ENCODE data around the gene REG4.

REG4 gene

DNA sequence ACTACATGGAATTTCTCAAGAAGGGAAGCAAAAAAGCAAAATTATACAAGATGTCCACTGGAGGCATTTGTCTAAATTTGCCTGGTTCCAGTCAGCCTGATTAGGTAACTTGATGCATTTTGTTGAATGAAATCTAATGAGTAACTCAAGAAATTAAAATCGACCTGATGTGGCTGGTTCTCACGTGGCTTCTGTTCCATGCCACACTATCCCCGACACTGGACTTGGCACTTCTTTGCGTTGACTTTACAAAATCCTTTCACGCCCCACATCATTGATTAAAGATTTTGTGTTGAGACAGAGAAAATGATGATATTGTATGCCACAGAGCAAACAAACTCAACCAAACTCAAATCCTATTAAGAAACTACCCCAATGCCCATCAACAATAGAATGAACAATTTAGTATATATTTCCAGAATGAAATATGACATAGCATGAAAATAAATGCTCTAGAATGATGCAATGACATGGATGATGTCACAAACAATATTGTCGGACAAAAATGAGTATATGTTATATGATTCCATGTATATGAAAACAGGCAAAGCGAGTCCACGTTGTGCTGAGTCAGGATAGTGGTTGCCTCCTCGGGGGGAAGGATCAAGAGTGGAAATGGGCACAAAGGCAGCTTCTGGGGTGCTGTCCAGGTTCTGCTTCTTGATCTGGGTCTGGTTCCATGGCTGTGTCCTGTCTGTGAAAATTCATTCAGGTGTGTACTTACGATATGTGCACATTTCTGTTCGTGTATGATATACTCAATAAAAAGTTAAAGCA is 29.6 kb downstream of the REG4 start:
- H3K4me1 ChIP-seq (ENCODE audit: control insufficient read depth, insufficient read depth, low read length), result no peaks in the 10 kb centered on the region; the same call in 1 of the 2 replicates
- H3K36me3 ChIP-seq (ENCODE audit: control insufficient read depth, insufficient read depth, low read length), result no peaks in the 10 kb centered on the region
- H3K9ac ChIP-seq (ENCODE audit: low read length), result no peak overlapping the region
- H3K4me3 ChIP-seq (ENCODE audit: low read depth, low read length), result no peak overlapping the region
- H3K9me3 ChIP-seq (ENCODE audit: control insufficient read depth, insufficient read depth, low read depth, low read length), result no peaks in the 10 kb centered on the region
- H3K27me3 ChIP-seq (ENCODE audit: control insufficient read depth, insufficient read depth, low read length), result no peaks in the 10 kb centered on the region
- no peak overlapping the region for H3K27ac ChIP-seq (ENCODE audit: low read depth, low read length)

DNA sequence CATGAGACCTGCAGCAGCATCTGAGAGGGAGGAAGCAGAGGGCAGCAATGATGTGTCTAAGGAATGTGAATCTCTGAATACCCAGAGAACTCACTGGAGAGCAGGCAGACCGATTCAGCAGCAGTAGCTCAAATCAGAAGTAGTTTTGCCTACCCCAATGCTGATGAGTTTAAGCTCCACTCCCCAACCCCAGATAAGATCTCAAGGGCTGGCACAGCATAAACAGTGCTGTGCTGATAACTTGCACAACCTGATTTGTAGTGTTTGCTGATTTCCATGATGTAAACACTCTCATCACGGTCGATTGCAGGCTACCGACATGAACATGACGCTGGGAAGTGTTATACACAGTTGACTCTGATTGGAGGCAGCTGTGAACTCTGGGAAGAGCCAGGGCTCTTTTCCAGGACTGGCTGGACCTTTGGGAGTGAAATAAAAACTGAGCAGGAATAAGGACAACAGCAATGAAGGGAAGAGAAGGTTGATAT is 31.3 kb downstream of the REG4 start:
- Histone ChIP-seq H3K9me3 (ENCODE audit: control insufficient read depth, insufficient read depth, low read depth, low read length) (no peaks in the 10 kb centered on the region), H3K9ac (ENCODE audit: low read length) (no peak overlapping the region), H3K36me3 (ENCODE audit: control insufficient read depth, insufficient read depth, low read length) (no peaks in the 10 kb centered on the region), H3K27ac (ENCODE audit: low read depth, low read length) (no peak overlapping the region), H3K4me1 (ENCODE audit: control insufficient read depth, insufficient read depth, low read length) (no peaks in the 10 kb centered on the region; the same call in 1 of the 2 replicates), H3K4me3 (ENCODE audit: low read depth, low read length) (no peak overlapping the region), H3K27me3 (ENCODE audit: control insufficient read depth, insufficient read depth, low read length) (no peaks in the 10 kb centered on the region)

DNA sequence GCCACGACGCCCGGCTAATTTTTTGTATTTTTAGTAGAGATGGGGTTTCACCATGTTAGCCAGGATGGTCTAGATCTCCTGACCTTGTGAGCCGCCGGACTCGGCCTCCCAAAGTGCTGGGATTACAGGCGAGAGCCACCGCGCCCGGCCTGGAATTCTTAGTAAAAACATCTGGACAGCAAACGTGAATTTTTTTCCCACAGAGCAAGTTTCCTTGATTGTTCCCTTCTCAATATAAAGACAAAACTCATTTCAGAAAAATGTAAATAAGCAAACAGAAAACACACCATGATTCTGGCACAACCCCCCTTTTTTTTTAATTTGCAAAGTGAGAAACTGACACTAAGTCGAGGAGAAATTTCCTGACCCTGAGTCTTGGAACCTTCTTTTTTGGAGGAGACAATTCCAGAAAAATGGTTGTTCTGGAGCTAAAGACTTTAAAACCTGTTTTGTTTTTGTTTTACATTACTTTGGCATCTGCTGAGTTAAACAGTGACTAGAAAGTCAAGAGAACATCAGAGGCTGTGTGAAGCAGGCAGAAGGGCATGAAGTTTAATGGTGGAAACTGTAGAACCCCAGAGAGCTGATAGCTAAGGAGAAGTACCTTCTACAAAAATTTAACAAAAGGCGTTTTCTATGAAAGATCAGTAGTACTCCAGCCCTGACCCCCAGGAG is 32.2 kb downstream of the REG4 start:
- H3K27ac ChIP-seq (ENCODE audit: low read depth, low read length), result no peak overlapping the region

DNA sequence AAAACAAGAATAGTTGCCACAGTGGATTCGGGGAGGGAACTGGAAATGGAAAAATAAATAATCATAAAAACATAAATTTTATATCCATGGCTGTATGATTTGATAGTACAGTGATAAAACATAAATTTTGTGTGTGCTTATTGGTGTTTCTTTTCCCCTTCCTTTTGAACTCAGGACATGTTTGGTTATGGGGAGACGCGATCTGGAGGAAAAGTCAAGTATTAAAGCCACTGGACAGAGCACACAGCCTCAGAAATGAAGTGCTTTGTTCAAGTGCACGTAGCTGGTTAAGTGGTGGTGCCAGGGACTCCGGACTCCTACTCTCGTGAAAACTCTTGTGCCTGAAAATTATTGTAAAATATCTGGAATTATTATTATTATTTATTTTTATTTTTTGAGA is 32.9 kb downstream of the REG4 start:
- no peaks in the 10 kb centered on the region for H3K36me3 ChIP-seq (ENCODE audit: control insufficient read depth, insufficient read depth, low read length)
- no peaks in the 10 kb centered on the region for H3K9me3 ChIP-seq (ENCODE audit: control insufficient read depth, insufficient read depth, low read depth, low read length)
- no peaks in the 10 kb centered on the region for H3K27me3 ChIP-seq (ENCODE audit: control insufficient read depth, insufficient read depth, low read length)
- no peak overlapping the region for H3K4me3 ChIP-seq (ENCODE audit: low read depth, low read length)
- H3K9ac ChIP-seq (ENCODE audit: low read length), result no peak overlapping the region
- H3K27ac ChIP-seq (ENCODE audit: low read depth, low read length), result no peak overlapping the region
- peaks cover 10% of the 10 kb centered on the region for H3K4me1 ChIP-seq (ENCODE audit: control insufficient read depth, insufficient read depth, low read length)

More for the DNA sequence above, 32.2 kb downstream of the REG4 start:
- no peak overlapping the region for H3K4me3 ChIP-seq (ENCODE audit: low read depth, low read length)
- H3K9me3 ChIP-seq (ENCODE audit: control insufficient read depth, insufficient read depth, low read depth, low read length), result no peaks in the 10 kb centered on the region
- H3K9ac ChIP-seq (ENCODE audit: low read length), result no peak overlapping the region
- H3K4me1 ChIP-seq (ENCODE audit: control insufficient read depth, insufficient read depth, low read length), result peaks cover 3% of the 10 kb centered on the region
- no peaks in the 10 kb centered on the region for H3K27me3 ChIP-seq (ENCODE audit: control insufficient read depth, insufficient read depth, low read length)
- no peaks in the 10 kb centered on the region for H3K36me3 ChIP-seq (ENCODE audit: control insufficient read depth, insufficient read depth, low read length)

DNA sequence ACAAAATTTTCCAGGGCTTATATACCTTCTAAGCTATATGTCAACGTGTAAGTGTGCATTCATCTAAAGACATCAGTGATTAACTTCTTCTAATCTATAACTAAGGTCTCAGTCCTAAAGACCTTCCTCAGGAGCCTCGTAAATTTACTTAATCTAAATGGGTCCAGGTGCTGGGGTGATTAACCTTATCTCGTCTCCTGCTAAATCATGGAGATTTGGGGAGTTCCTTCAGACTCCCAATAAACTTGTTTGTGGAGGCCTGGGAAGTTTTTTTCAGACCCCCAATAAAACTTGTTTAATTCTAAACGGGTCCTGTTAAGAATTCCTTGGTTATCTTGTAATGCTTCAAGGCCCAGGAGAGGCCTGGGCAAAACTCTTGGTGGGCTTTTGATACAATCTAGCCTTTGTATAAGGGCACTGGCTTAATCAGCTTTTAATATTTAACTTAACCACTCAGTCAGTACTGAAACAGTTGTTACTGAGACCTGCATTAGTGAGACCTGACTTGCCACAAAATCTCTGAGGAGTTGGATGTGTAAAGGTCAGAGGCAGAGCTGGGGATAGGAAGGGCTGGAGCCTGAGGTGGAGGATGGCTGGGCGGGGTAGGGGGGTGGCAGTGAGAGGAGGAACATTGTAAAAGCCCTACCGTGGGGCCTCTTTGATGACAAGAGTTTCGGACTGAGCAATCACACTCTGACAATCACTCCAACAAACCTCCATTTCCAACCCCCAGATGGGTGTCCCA is 36.3 kb downstream of the REG4 start:
- Histone ChIP-seq H3K36me3 (ENCODE audit: control insufficient read depth, insufficient read depth, low read length) (no peaks in the 10 kb centered on the region), H3K4me3 (ENCODE audit: low read depth, low read length) (no peak overlapping the region), H3K9ac (ENCODE audit: low read length) (no peak overlapping the region), H3K4me1 (ENCODE audit: control insufficient read depth, insufficient read depth, low read length) (peaks cover 17% of the 10 kb centered on the region), H3K9me3 (ENCODE audit: control insufficient read depth, insufficient read depth, low read depth, low read length) (no peaks in the 10 kb centered on the region), H3K27ac (ENCODE audit: low read depth, low read length) (no peak overlapping the region), H3K27me3 (ENCODE audit: control insufficient read depth, insufficient read depth, low read length) (no peaks in the 10 kb centered on the region)

DNA sequence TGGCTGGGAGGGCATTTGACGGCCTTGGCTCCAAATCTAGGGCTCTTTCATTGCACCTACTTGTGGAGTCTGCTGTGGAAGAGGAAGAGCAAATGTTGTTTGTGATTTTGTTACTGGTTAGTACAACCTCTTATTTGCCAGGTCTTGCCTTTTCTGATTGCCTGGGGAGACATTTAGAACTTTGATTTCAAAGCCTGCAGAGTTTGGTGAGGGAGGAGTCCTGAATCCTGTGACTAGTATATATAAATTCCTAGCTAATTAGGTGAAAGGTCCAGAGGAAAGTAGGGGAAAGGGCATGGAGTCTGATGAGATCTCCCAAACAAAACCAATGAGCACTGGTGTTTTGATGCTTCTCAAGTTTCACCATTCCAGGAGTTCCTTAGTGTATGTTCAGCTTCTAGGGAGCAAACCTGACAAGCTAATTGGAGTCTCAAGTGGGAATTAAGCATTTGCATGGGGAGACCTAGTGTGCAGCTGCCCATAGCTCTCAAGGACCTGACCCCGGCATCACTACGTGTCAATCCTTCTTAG is 37.5 kb downstream of the REG4 start:
- Histone ChIP-seq H3K4me3 (ENCODE audit: low read depth, low read length) (no peak overlapping the region), H3K9ac (ENCODE audit: low read length) (no peak overlapping the region), H3K4me1 (ENCODE audit: control insufficient read depth, insufficient read depth, low read length) (peaks cover 17% of the 10 kb centered on the region), H3K36me3 (ENCODE audit: control insufficient read depth, insufficient read depth, low read length) (no peaks in the 10 kb centered on the region), H3K27me3 (ENCODE audit: control insufficient read depth, insufficient read depth, low read length) (no peaks in the 10 kb centered on the region), H3K27ac (ENCODE audit: low read depth, low read length) (no peak overlapping the region), H3K9me3 (ENCODE audit: control insufficient read depth, insufficient read depth, low read depth, low read length) (no peaks in the 10 kb centered on the region)

DNA sequence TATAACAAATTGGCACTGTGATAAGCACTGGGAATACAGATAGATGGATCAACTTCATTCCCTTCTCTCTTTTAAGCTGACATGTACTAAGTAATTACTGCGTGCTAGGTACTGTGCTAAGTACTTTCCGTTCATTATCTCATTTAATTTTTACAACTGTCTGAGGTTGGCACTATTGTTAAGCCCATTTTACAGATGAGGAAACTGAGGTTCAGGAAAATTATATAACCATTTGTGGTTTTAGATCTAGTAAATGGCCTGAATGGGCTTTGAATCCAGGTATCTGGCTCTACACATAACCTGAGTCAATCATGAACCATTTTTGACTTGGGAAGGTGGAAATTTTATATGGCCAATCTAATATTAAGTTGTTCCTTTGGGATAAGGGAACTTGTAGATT is 39.0 kb downstream of the REG4 start:
- H3K36me3 ChIP-seq (ENCODE audit: control insufficient read depth, insufficient read depth, low read length), result no peaks in the 10 kb centered on the region
- no peak overlapping the region for H3K27ac ChIP-seq (ENCODE audit: low read depth, low read length)
- H3K4me1 ChIP-seq (ENCODE audit: control insufficient read depth, insufficient read depth, low read length), result peaks cover 17% of the 10 kb centered on the region
- H3K9ac ChIP-seq (ENCODE audit: low read length), result no peak overlapping the region
- H3K4me3 ChIP-seq (ENCODE audit: low read depth, low read length), result no peak overlapping the region
- H3K27me3 ChIP-seq (ENCODE audit: control insufficient read depth, insufficient read depth, low read length), result peaks cover 8% of the 10 kb centered on the region; the same call in 1 of the 2 replicates
- H3K9me3 ChIP-seq (ENCODE audit: control insufficient read depth, insufficient read depth, low read depth, low read length), result no peaks in the 10 kb centered on the region

DNA sequence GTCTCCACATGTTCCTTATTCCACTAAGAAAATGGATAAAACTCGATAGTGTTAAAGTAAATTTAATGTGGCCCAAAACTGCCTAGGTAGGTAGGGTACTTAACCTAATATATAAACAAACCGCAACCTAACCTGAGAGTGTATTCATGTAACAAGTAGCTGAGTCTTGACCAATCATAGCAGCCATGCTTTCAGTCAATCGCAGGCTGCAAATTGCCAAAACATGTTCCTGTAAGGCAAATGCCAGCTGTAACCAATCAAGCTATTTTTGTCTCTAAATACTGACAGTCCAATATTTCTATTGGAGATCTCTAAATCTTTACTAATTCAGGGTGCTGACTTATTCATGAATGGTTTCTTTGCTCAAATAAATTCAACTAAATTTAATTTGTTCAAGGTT is 39.5 kb downstream of the REG4 start:
- Histone ChIP-seq H3K9me3 (ENCODE audit: control insufficient read depth, insufficient read depth, low read depth, low read length) (no peaks in the 10 kb centered on the region), H3K9ac (ENCODE audit: low read length) (no peak overlapping the region), H3K36me3 (ENCODE audit: control insufficient read depth, insufficient read depth, low read length) (no peaks in the 10 kb centered on the region), H3K4me1 (ENCODE audit: control insufficient read depth, insufficient read depth, low read length) (peaks cover 17% of the 10 kb centered on the region), H3K27ac (ENCODE audit: low read depth, low read length) (no peak overlapping the region), H3K4me3 (ENCODE audit: low read depth, low read length) (no peak overlapping the region), H3K27me3 (ENCODE audit: control insufficient read depth, insufficient read depth, low read length) (peaks cover 13% of the 10 kb centered on the region; the same call in 1 of the 2 replicates)

DNA sequence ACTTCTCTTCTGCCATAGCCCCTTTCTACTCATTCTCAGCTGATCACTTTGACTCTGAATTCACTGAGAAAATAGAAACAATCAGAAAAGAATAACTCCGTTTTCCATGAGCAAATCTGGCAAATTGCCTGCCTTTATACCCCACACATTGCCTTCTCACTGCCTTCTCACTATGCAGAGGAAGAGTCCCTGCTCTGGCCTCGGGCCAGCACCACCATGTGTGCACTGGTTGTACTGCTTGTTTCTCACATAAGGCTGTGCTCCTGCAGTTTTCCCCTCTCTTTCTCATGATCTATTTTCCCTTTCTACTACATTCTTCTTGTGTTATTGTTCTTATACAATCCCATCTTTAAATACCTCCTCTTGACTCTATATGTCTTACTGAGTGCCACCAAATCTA is 40.2 kb downstream of the REG4 start:
- Histone ChIP-seq H3K4me3 (ENCODE audit: low read depth, low read length) (no peak overlapping the region), H3K27me3 (ENCODE audit: control insufficient read depth, insufficient read depth, low read length) (peaks cover 17% of the 10 kb centered on the region; the same call in 1 of the 2 replicates), H3K4me1 (ENCODE audit: control insufficient read depth, insufficient read depth, low read length) (peaks cover 17% of the 10 kb centered on the region)

DNA sequence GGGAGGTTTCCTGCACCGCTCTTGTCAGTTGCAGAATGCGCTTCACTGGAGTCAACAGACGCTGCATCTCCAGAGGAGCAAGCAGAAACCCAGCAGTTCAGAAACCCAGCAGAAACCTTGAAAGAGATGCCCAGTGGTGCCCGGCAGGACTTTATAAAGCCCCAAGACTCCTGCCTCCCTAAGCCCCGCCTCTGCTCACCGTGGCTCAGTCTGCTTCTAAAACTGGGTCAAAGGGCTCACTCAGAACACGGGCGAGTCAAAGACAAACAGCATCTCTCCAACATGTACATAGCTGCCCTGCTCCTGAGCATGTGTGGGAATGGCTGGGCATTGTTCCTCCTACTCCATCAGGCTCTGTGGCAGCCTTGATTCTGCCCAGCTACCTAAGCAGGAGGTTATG is 42.5 kb downstream of the REG4 start, which contains the start of gene HMGCS2:
Gene HMGCS2 (minus strand): TSS at position 128 of the 400 bp plus-strand sequence. CDS start 61 bp downstream, at position 67.
- H3K4me1 ChIP-seq (ENCODE audit: control insufficient read depth, insufficient read depth, low read length), result peaks cover 11% of the 10 kb centered on the region
- no peak within 1 kb of the TSS for H3K4me3 ChIP-seq (ENCODE audit: low read depth, low read length)
- no peaks in the 10 kb centered on the region for H3K9me3 ChIP-seq (ENCODE audit: control insufficient read depth, insufficient read depth, low read depth, low read length)
- H3K9ac ChIP-seq (ENCODE audit: low read length), result no peak within 1 kb of the TSS
- peaks cover 17% of the 10 kb centered on the region; the same call in 1 of the 2 replicates for H3K27me3 ChIP-seq (ENCODE audit: control insufficient read depth, insufficient read depth, low read length)
- H3K27ac ChIP-seq (ENCODE audit: low read depth, low read length), result no peak within 1 kb of the TSS
- H3K36me3 ChIP-seq (ENCODE audit: control insufficient read depth, insufficient read depth, low read length), result no peaks in the 10 kb centered on the region

More for the DNA sequence above, 40.2 kb downstream of the REG4 start:
- Histone ChIP-seq H3K36me3 (ENCODE audit: control insufficient read depth, insufficient read depth, low read length) (no peaks in the 10 kb centered on the region), H3K9me3 (ENCODE audit: control insufficient read depth, insufficient read depth, low read depth, low read length) (no peaks in the 10 kb centered on the region), H3K9ac (ENCODE audit: low read length) (no peak overlapping the region), H3K27ac (ENCODE audit: low read depth, low read length) (no peak overlapping the region)
